Activated naive CD4-positive, alpha-beta T cell treated with anti-CD3 and anti-CD28 coated beads, Interleukin-2, amount 50 U/mL, for 16 hours (primary cell): Measurements from ENCODE around the gene LTBP3.
"Not testable (repeated sequence)": the region's sequence is repeated elsewhere in the genome, so short reads cannot be mapped to it uniquely, and the experiment has no call there.

Experiments
- DNase-seq: peaks from one replicate; pipeline ENCODE4 v3.0.0-alpha.2; 2020

The LTBP3 gene

GRCh38 chr11:65535102-65535501 lies 23.1 kb downstream of the LTBP3 start:
- no peak for DNase-seq

GRCh38 chr11:65532388-65533064 lies 25.6 kb downstream of the LTBP3 start:
- DNase-seq: no peak

- DNase-seq: no peak
Measured at GRCh38 chr11:65530157-65530496, 28.0 kb downstream of the LTBP3 start.

- no peak for DNase-seq
Measured at GRCh38 chr11:65529475-65530156, 28.5 kb downstream of the LTBP3 start.

GRCh38 chr11:65528819-65529350 lies 29.3 kb downstream of the LTBP3 start:
- DNase-seq: no peak

GRCh38 chr11:65526744-65527143 lies 31.4 kb downstream of the LTBP3 start:
- no peak for DNase-seq

GRCh38 chr11:65525546-65526480 lies 32.3 kb downstream of the LTBP3 start:
- no peak for DNase-seq

GRCh38 chr11:65524741-65525545 lies 33.2 kb downstream of the LTBP3 start, which contains the start of gene SCYL1:
TSS of gene SCYL1 (plus strand) at chr11:65525083. CDS start at chr11:65525154, 71 bp downstream.
- peak; percentile 69 for DNase-seq

- no peak for DNase-seq
Measured at GRCh38 chr11:65524014-65524740, 34.0 kb downstream of the LTBP3 start.

- not testable (repeated sequence) for DNase-seq
Measured at GRCh38 chr11:65523631-65523968, 34.6 kb downstream of the LTBP3 start.

GRCh38 chr11:65522718-65523630 lies 35.2 kb downstream of the LTBP3 start:
- DNase-seq: not testable (repeated sequence)

- DNase-seq: not testable (repeated sequence)
Measured at GRCh38 chr11:65521777-65522521, 36.2 kb downstream of the LTBP3 start.

GRCh38 chr11:65518941-65519549 lies 39.1 kb downstream of the LTBP3 start:
- DNase-seq: not testable (repeated sequence)

GRCh38 chr11:65516135-65516968 lies 41.8 kb downstream of the LTBP3 start:
- no peak for DNase-seq

- not testable (repeated sequence) for DNase-seq
Measured at GRCh38 chr11:65512311-65512710, 45.8 kb downstream of the LTBP3 start.

- peak; percentile 41 for DNase-seq
Measured at GRCh38 chr11:65506772-65507505, 51.2 kb downstream of the LTBP3 start.

GRCh38 chr11:65506290-65506771 lies 51.8 kb downstream of the LTBP3 start:
- DNase-seq: no peak
